GM18861 (cell line): ENCODE results near the gene VWCE.
"Not testable (repeated sequence)": the region's sequence is repeated elsewhere in the genome, so short reads cannot be mapped to it uniquely, and the experiment has no call there.

Experiments used
- ATAC-seq: cut with Tn5 transposase; IDR thresholded peaks from one replicate; pipeline ENCODE4 v1.9.1; 2021; ENCODE audit not compliant: unreplicated experiment

The VWCE gene

GRCh38 chr11:61258546-61258945 lies 36.6 kb downstream of the VWCE start:
- no peak for ATAC-seq

GRCh38 chr11:61256710-61257482 lies 38.2 kb downstream of the VWCE start:
- ATAC-seq = no peak

DNA sequence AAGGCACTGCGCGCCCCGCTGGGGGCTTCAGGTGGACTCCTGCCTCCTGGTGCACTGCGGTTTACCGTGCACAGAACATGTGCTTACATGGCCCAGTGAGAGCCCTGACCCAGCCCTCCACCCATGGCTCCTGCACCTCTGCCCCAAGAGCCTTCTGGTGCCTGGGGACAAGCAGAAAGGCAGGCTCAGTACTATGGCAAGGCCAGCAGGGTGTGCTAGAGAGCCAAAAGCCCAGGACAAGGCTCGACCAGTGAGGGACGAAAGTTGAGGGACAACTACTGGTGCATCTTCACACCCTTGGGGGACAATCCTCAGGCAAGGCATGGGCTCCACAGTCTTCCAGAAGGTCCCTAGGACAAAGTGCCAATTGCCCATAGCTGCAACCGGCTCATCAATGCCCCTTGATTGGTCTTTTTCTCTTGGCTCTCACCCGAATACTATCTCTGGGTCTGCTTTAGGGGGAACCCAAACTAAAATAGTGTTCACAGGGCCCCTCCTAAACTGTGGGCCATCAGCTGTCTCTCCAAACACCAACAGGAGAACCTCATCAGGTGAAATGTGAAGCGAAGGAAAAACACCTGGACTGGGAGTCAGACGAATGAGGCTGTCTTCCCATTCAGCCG lies 40.6 kb downstream of the VWCE start:
- no peak for ATAC-seq

GRCh38 chr11:61252332-61252731 lies 42.8 kb downstream of the VWCE start:
- not testable (repeated sequence) for ATAC-seq

- ATAC-seq = not testable (repeated sequence)
Measured at GRCh38 chr11:61250796-61251765, 44.0 kb downstream of the VWCE start.

DNA sequence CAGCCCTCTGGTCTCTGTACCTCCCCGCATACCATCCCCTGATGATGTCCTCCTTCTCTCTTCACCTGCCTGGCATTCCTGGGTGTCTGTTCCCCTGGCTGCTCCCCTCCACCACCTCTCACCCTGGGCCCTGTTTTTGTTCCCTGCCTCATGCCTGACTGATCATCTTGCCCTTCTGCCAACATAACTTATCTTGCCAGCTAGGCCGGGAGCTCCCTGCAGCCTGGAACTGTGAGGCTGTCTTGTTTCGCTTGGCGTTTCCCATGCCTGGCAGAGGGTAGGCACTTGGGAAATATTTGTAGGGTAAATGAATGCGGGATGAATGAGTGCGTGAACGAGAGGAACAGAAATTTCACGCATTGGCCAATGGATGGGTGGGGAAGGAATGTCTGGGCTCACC lies 45.9 kb downstream of the VWCE start:
- ATAC-seq = not testable (repeated sequence)

- not testable (repeated sequence) for ATAC-seq
Measured at GRCh38 chr11:61248071-61248470, 47.0 kb downstream of the VWCE start.

DNA sequence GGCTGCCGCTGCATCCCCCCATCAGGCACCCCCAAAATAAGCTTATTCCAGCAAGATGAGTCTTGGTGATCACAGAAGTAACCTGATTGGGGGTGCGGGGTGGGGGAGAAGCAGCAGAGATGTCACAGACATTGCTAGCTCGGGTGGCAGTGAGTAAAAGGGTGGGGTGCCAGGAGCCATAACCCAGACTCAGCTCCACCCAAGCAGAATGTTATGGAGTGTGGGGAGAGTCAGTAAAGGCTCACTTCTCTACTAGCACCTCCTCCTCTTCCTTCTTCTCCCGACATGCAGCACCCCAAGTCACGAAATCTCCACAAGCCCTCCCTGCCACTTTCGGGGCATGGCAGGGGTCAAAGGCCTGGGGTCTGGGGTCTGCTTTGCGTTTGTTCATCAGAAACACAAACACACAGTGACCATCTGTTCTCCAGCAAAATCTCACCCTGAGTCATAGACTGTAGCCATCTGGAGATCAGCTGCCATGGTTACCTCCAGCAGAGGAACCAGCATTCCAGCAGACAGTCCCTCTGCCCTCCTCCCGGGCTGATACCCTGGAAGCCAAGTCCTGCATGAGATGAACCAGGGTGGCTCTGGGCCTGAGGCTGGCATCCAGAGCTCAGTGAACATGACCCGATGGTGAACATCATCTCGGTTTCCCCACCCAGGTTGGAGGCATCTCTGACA lies 49.7 kb downstream of the VWCE start:
- not testable (repeated sequence) for ATAC-seq

DNA sequence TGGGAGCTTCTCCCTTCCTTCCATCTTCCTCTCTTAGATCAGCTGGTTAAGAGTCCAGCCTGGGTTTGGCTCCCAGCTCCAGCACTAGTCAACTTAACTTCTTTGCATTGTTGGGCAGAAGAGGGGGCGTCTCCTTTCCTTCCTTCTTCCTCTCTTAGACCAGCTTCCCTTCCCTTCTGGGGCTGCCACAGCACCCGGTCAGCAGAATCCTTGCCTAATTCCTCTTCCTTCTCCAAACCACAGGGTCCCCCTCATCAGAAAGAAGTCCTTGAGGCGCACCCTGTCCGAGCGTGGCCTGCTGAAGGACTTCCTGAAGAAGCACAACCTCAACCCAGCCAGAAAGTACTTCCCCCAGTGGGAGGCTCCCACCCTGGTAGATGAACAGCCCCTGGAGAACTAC lies 53.6 kb downstream of the VWCE start:
- not testable (repeated sequence) for ATAC-seq

GRCh38 chr11:61240875-61241274 lies 54.2 kb downstream of the VWCE start, which contains the start of gene PGA5:
PGA5 (plus strand) TSS chr11:61241175; CDS start chr11:61241227, 52 bp downstream.
- ATAC-seq = not testable (repeated sequence)

GRCh38 chr11:61240288-61240687 lies 54.8 kb downstream of the VWCE start:
- ATAC-seq = not testable (repeated sequence)

DNA sequence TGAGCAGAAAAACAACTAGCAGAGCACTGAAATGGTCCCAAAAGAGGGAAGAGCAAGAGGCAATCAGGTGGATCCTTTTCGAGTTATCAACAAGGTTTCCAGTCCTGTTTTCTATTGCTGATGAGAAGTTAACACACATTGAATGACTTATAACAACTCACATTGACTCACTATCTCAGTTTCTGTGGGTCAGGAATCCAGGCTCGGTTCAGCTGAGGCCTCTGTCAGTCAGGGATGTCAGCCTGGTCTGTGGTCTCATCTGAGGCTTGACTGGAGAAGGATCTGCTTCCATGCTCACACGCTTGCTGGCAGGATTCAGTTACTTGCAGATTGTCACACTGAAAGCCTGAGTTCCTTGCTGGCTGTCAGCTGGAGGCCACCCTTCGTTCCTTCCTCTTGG lies 58.0 kb downstream of the VWCE start:
- not testable (repeated sequence) for ATAC-seq

DNA sequence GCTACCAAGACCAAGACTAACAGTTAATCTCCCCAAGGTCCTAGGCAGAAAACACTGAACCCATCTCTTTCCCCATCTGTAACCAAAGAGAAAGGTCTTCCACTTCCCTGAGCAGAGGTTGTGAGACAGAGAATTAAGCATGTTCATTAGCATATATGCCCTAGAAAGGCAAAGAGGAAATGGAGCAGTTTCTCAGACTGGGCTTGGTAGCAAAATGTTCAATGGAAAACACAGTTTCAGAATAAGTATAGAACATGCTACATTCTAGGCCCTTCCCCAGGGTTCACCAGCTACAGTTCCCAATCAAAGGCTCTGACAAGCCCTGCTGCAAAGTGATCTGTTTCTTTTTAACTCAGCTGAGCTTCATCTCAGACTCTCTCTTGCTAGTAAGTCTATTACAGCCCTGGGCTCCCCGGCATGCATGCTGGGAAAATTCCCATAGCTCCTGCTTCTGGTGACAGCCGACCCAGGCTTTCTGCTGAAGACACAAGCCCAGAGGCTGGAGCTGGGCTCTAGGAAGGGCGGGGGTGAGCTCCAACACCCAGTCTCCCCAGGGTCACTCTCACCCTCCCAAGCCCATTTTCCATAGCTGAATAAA lies 62.5 kb downstream of the VWCE start:
- not testable (repeated sequence) for ATAC-seq

- ATAC-seq = not testable (repeated sequence)
Measured at GRCh38 chr11:61231585-61231984, 63.5 kb downstream of the VWCE start.

- ATAC-seq = not testable (repeated sequence)
Measured at GRCh38 chr11:61231033-61231432, 64.1 kb downstream of the VWCE start.

DNA sequence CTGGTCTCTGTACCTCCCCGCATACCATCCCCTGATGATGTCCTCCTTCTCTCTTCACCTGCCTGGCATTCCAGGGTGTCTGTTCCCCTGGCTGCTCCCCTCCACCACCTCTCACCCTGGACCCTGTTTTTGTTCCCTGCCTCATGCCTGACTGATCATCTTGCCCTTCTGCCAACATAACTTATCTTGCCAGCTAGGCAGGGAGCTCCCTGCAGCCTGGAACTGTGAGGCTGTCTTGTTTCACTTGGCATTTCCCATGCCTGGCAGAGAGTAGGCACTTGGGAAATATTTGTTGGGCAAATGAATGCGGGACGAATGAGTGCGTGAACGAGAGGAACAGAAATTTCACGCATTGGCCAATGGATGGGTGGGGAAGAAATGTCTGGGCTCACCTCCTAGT lies 65.7 kb downstream of the VWCE start:
- ATAC-seq = not testable (repeated sequence)

DNA sequence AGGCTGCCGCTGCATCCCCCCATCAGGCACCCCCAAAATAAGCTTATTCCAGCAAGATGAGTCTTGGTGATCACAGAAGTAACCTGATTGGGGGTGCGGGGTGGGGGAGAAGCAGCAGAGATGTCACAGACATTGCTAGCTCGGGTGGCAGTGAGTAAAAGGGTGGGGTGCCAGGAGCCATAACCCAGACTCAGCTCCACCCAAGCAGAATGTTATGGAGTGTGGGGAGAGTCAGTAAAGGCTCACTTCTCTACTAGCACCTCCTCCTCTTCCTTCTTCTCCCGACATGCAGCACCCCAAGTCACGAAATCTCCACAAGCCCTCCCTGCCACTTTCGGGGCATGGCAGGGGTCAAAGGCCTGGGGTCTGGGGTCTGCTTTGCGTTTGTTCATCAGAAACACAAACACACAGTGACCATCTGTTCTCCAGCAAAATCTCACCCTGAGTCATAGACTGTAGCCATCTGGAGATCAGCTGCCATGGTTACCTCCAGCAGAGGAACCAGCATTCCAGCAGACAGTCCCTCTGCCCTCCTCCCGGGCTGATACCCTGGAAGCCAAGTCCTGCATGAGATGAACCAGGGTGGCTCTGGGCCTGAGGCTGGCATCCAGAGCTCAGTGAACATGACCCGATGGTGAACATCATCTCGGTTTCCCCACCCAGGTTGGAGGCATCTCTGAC lies 68.5 kb downstream of the VWCE start:
- ATAC-seq = not testable (repeated sequence)

DNA sequence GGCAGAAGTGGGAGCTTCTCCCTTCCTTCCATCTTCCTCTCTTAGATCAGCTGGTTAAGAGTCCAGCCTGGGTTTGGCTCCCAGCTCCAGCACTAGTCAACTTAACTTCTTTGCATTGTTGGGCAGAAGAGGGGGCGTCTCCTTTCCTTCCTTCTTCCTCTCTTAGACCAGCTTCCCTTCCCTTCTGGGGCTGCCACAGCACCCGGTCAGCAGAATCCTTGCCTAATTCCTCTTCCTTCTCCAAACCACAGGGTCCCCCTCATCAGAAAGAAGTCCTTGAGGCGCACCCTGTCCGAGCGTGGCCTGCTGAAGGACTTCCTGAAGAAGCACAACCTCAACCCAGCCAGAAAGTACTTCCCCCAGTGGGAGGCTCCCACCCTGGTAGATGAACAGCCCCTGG lies 72.4 kb downstream of the VWCE start:
- ATAC-seq = not testable (repeated sequence)

- not testable (repeated sequence) for ATAC-seq
Measured at GRCh38 chr11:61222047-61222446, 73.1 kb downstream of the VWCE start, which contains the start of gene PGA4. PGA4 (plus strand) TSS chr11:61222347; CDS start chr11:61222401, 54 bp downstream.
